GM10847 (cell line): ENCODE results near the gene PRSS53.

Experiments
- POLR2A ChIP-seq: IDR thresholded peaks from 2 replicates; pipeline ENCODE4 v1.6.1; 2011; ENCODE audit not compliant: insufficient read length; ENCODE audit errors: extremely low read depth

The PRSS53 gene

GRCh38 chr16:31085873-31086628, 2.7 kb downstream of the PRSS53 start:
- TF ChIP-seq POLR2A: no peak

- no peak for TF ChIP-seq POLR2A
Observed at GRCh38 chr16:31085411-31085810, 3.3 kb downstream of the PRSS53 start.

- TF ChIP-seq POLR2A: no peak
Observed at GRCh38 chr16:31084584-31085302, 4.0 kb downstream of the PRSS53 start.

- no peak for TF ChIP-seq POLR2A
Observed at GRCh38 chr16:31083981-31084380, 4.8 kb downstream of the PRSS53 start.

- no peak for TF ChIP-seq POLR2A
Observed at GRCh38 chr16:31083556-31083955, 5.2 kb downstream of the PRSS53 start.

- no peak for TF ChIP-seq POLR2A
Observed at GRCh38 chr16:31083081-31083480, 5.7 kb downstream of the PRSS53 start.

- TF ChIP-seq POLR2A: no peak
Observed at GRCh38 chr16:31082368-31083045, 6.2 kb downstream of the PRSS53 start.

GRCh38 chr16:31081428-31082351, 7.1 kb downstream of the PRSS53 start:
- TF ChIP-seq POLR2A: no peak

- no peak for TF ChIP-seq POLR2A
Observed at GRCh38 chr16:31080756-31081419, 7.9 kb downstream of the PRSS53 start.

- TF ChIP-seq POLR2A: no peak
Observed at GRCh38 chr16:31080035-31080629, 8.6 kb downstream of the PRSS53 start.

GRCh38 chr16:31079342-31079944, 9.3 kb downstream of the PRSS53 start:
- no peak for TF ChIP-seq POLR2A

GRCh38 chr16:31078597-31079341, 10.0 kb downstream of the PRSS53 start:
- no peak for TF ChIP-seq POLR2A

GRCh38 chr16:31077592-31078396, 10.9 kb downstream of the PRSS53 start:
- TF ChIP-seq POLR2A: no peak
